OCI-LY1 (cell line): ENCODE results near the gene LRRN3.

ENCODE experiments used
- H2AFZ ChIP-seq: fragments of 200-600 bp; sonication (generic), shearing (Covaris generic); 2 replicates; pipeline ENCODE4 v1.6.0; 2014; ENCODE audit warnings: antibody characterized with exemption, mild to moderate bottlenecking, low read length
- H3F3A ChIP-seq: fragments of 200-600 bp; sonication (generic), shearing (Covaris generic); 2 replicates; pipeline ENCODE4 v1.6.0; 2014; ENCODE audit warnings: mild to moderate bottlenecking, antibody characterized with exemption, low read length, moderate library complexity; ENCODE audit not compliant: insufficient read depth
- H3K27ac ChIP-seq: fragments of 200-600 bp; sonication (generic); 2 replicates; pipeline ENCODE4 v1.5.1; 2014; ENCODE audit warnings: low read length, mixed run types, mild to moderate bottlenecking, low read depth; ENCODE audit not compliant: poor library complexity, severe bottlenecking
- H3K27me3 ChIP-seq: fragments of 200-600 bp; sonication (generic); 2 replicates; pipeline ENCODE4 v1.6.0; 2014; ENCODE audit warnings: antibody characterized with exemption, mild to moderate bottlenecking, low read length, moderate library complexity; ENCODE audit not compliant: insufficient read depth
- H3K36me3 ChIP-seq: fragments of 200-600 bp; sonication (generic); 2 replicates; pipeline ENCODE4 v1.6.1; 2014; ENCODE audit warnings: mild to moderate bottlenecking, antibody characterized with exemption, low read length, moderate library complexity, mixed read lengths; ENCODE audit not compliant: insufficient read depth
- H3K4me1 ChIP-seq: fragments of 200-600 bp; sonication (generic); 2 replicates; pipeline ENCODE4 v1.5.1; 2014; ENCODE audit warnings: mild to moderate bottlenecking, low read length, moderate library complexity; ENCODE audit not compliant: insufficient read depth, severe bottlenecking
- H3K4me2 ChIP-seq: fragments of 200-600 bp; sonication (generic), shearing (Covaris generic); 2 replicates; pipeline ENCODE4 v1.6.1; 2014; ENCODE audit warnings: low read length
- H3K4me3 ChIP-seq: fragments of 200-600 bp; sonication (generic); 2 replicates; pipeline ENCODE4 v1.5.1; 2014; ENCODE audit warnings: low read length, low read depth, mild to moderate bottlenecking, mixed read lengths; ENCODE audit not compliant: poor library complexity, severe bottlenecking
- H3K79me2 ChIP-seq: fragments of 200-600 bp; shearing (Covaris generic); 2 replicates; pipeline ENCODE4 v1.6.1; 2016; ENCODE audit warnings: mixed run types, low read length, mixed read lengths; ENCODE audit not compliant: insufficient read depth
- H3K9ac ChIP-seq: fragments of 200-600 bp; sonication (generic), shearing (Covaris generic); 2 replicates; pipeline ENCODE4 v1.6.1; 2014; ENCODE audit warnings: mild to moderate bottlenecking, low read length, mixed read lengths
- H3K9me2 ChIP-seq: fragments of 200-600 bp; sonication (generic), shearing (Covaris generic); 2 replicates; pipeline ENCODE4 v1.6.1; 2014; ENCODE audit warnings: low read depth, mild to moderate bottlenecking, low read length, mixed read lengths
- H3K9me3 ChIP-seq: fragments of 200-600 bp; shearing (Covaris generic); 2 replicates; pipeline ENCODE4 v1.6.1; 2014; ENCODE audit warnings: low read length, mixed read lengths
- H4K20me1 ChIP-seq: fragments of 200-600 bp; sonication (generic), shearing (Covaris generic); 2 replicates; pipeline ENCODE4 v1.6.0; 2016; ENCODE audit warnings: mild to moderate bottlenecking, low read length; ENCODE audit not compliant: insufficient read depth
- CTCF ChIP-seq: fragments of 200-600 bp; sonication (generic), shearing (Covaris generic); IDR thresholded peaks from 2 replicates; pipeline ENCODE4 v1.5.1; 2017; ENCODE audit warnings: mild to moderate bottlenecking, antibody characterized with exemption, low read length, moderate library complexity, mixed read lengths
- EZH2 ChIP-seq: fragments of 200-600 bp; sonication (generic), shearing (Covaris generic); IDR thresholded peaks from 2 replicates; pipeline ENCODE4 v1.8.0; 2017; ENCODE audit warnings: borderline replicate concordance, mixed run types, mild to moderate bottlenecking, antibody characterized with exemption, low read length, moderate library complexity, mixed read lengths

The LRRN3 gene

GRCh38 chr7:111150709-111151108, 59.8 kb downstream of the LRRN3 start:
- no peak for TF ChIP-seq CTCF
- no peak for TF ChIP-seq EZH2
- Histone ChIP-seq H3K9ac (no peak overlapping the region), H4K20me1 (no peaks in the 10 kb centered on the region)

GRCh38 chr7:111159426-111159825, 68.5 kb downstream of the LRRN3 start:
- Histone ChIP-seq H3K79me2 (no peaks in the 10 kb centered on the region), H3K27ac (no peak overlapping the region), H3K9me3 (no peaks in the 10 kb centered on the region), H3K4me3 (no peak overlapping the region), H3K9me2 (no peaks in the 10 kb centered on the region), H4K20me1 (no peaks in the 10 kb centered on the region), H3K4me2 (no peak overlapping the region), H2AFZ (no peak overlapping the region), H3K4me1 (no peaks in the 10 kb centered on the region), H3K27me3 (no peaks in the 10 kb centered on the region), H3K9ac (no peak overlapping the region), H3F3A (no peaks in the 10 kb centered on the region), H3K36me3 (no peaks in the 10 kb centered on the region)
- no peak for TF ChIP-seq CTCF
- TF ChIP-seq EZH2 = no peak

More at GRCh38 chr7:111150709-111151108, 59.8 kb downstream of the LRRN3 start:
- Histone ChIP-seq H2AFZ (no peak overlapping the region), H3K36me3 (no peaks in the 10 kb centered on the region), H3K4me1 (no peaks in the 10 kb centered on the region), H3K27me3 (no peaks in the 10 kb centered on the region), H3K79me2 (no peaks in the 10 kb centered on the region), H3K4me2 (no peak overlapping the region), H3F3A (no peaks in the 10 kb centered on the region), H3K27ac (no peak overlapping the region), H3K9me2 (no peaks in the 10 kb centered on the region), H3K4me3 (no peak overlapping the region), H3K9me3 (no peaks in the 10 kb centered on the region)

- Histone ChIP-seq H3K4me1 (no peaks in the 10 kb centered on the region), H3K9me3 (no peaks in the 10 kb centered on the region), H3K36me3 (no peaks in the 10 kb centered on the region), H3K9ac (no peak overlapping the region), H3K9me2 (no peaks in the 10 kb centered on the region), H3K79me2 (no peaks in the 10 kb centered on the region), H4K20me1 (no peaks in the 10 kb centered on the region), H3K4me3 (no peak overlapping the region), H3K27me3 (no peaks in the 10 kb centered on the region), H3F3A (no peaks in the 10 kb centered on the region), H3K4me2 (no peak overlapping the region), H3K27ac (no peak overlapping the region), H2AFZ (no peak overlapping the region)
- TF ChIP-seq CTCF (no peak), EZH2 (no peak)
These were observed 69.4 kb downstream of the LRRN3 start for GRCh38 chr7:111160297-111160696.
